ENCODE data around the gene PHYKPL.
A peak's percentile ranks its signal among the peaks of the same experiment; 100 is the strongest.
"Not testable (repeated sequence)": the region's sequence is repeated elsewhere in the genome, so short reads cannot be mapped to it uniquely, and the experiment has no call there.

PHYKPL gene

GRCh38 chr5:178261666-178262600 lies 29.3 kb upstream of the PHYKPL start:
- no peak for DNase-seq

- DNase-seq: peak in 1 of 2 donors; percentile 38
Observed at GRCh38 chr5:178259623-178260536, 27.3 kb upstream of the PHYKPL start.

GRCh38 chr5:178257650-178258049 lies 25.0 kb upstream of the PHYKPL start:
- DNase-seq: no peak

- DNase-seq: no peak
Observed at GRCh38 chr5:178256746-178257145, 24.1 kb upstream of the PHYKPL start.

- not testable (repeated sequence) for DNase-seq
Observed at GRCh38 chr5:178253632-178254031, 21.0 kb upstream of the PHYKPL start.

- DNase-seq: no peak
Observed at GRCh38 chr5:178252258-178252657, 19.7 kb upstream of the PHYKPL start.

- no peak for DNase-seq
Observed at GRCh38 chr5:178250263-178250662, 17.7 kb upstream of the PHYKPL start.

- no peak for DNase-seq
Observed at GRCh38 chr5:178249191-178249989, 16.8 kb upstream of the PHYKPL start.

- no peak for DNase-seq
Observed at GRCh38 chr5:178248750-178249149, 16.1 kb upstream of the PHYKPL start.

GRCh38 chr5:178247481-178248456 lies 15.2 kb upstream of the PHYKPL start:
- no peak for DNase-seq

GRCh38 chr5:178246624-178247279 lies 14.2 kb upstream of the PHYKPL start:
- DNase-seq: no peak

- DNase-seq: no peak
Observed at GRCh38 chr5:178245389-178245788, 12.8 kb upstream of the PHYKPL start.

GRCh38 chr5:178244576-178244975 lies 12.0 kb upstream of the PHYKPL start:
- DNase-seq: no peak

- no peak for DNase-seq
Observed at GRCh38 chr5:178242416-178242815, 9.8 kb upstream of the PHYKPL start.

GRCh38 chr5:178241688-178242231 lies 9.2 kb upstream of the PHYKPL start:
- DNase-seq: no peak

- no peak for DNase-seq
Observed at GRCh38 chr5:178241231-178241663, 8.6 kb upstream of the PHYKPL start.

- no peak for DNase-seq
Observed at GRCh38 chr5:178240766-178241165, 8.2 kb upstream of the PHYKPL start.

GRCh38 chr5:178240341-178240741 lies 7.7 kb upstream of the PHYKPL start:
- no peak for DNase-seq

GRCh38 chr5:178239626-178240301 lies 7.2 kb upstream of the PHYKPL start:
- not testable (repeated sequence) for DNase-seq

Measured in inflammatory macrophage treated with lipopolysaccharide for 1 hour (primary cell).